ENCODE results near the gene EIF4H. TPM values are rescaled to one million over a fixed set of nuclear protein-coding genes. Genes with fewer than 3 reads are reported as not detected.
"Not testable (repeated sequence)": the region's sequence is repeated elsewhere in the genome, so short reads cannot be mapped to it uniquely, and the experiment has no call there.

The EIF4H gene
- total RNA-seq, 4 donors from 2014 or later = 175 to 250 (median 213) TPM

GRCh38 chr7:74207586-74207985 is 33.4 kb downstream of the EIF4H start:
- 88% methylated on average over 11 of the region's 11 CpGs; no CpG with 5 or more reads in 1 of the 2 donors for WGBS, 2 donors (ENCODE audit: low coverage in 1 of 2)
- no peaks in the 10 kb centered on the region for H3K9me3 ChIP-seq
- in situ Hi-C loops (cut with MboI; ENCODE audit: low pct_ligation_motif_present in 1 of 4, low pct_unique_long_range_greater_than_20kb in 1 of 4, low sequenced_read_pairs in 3 of 4) (loop anchor here in 2 of 4 donors (5.0 to 10.0 kb wide), 2 partner anchors 195 to 197 kb away; no protein-coding TSS in a partner anchor), intact Hi-C loops (cut with DNase I; ENCODE audit: low total_unique reads) (loop anchor here (2.0 kb wide), 1 partner anchor 193 kb away; no protein-coding TSS in a partner anchor)
- TF ChIP-seq POLR2A (IDR thresholded peaks at IDR 0.05) = no peak
- TF ChIP-seq POLR2AphosphoS5 (IDR thresholded peaks at IDR 0.05) = no peak
- no peak for TF ChIP-seq CTCF (IDR thresholded peaks at IDR 0.05)
- no peak for TF ChIP-seq EP300 (IDR thresholded peaks at IDR 0.05; ENCODE audit: low read depth)
- H3K4me1 ChIP-seq = peaks cover 4 to 34% (median 13%) of the 10 kb centered on the region in 4 donors
- peaks cover 8% of the 10 kb centered on the region for H3K27me3 ChIP-seq
- H3K27ac ChIP-seq = no peak overlapping the region
- H3K4me3 ChIP-seq = no peak overlapping the region
- H3K36me3 ChIP-seq = no peaks in the 10 kb centered on the region
- DNase-seq = no peak

DNA sequence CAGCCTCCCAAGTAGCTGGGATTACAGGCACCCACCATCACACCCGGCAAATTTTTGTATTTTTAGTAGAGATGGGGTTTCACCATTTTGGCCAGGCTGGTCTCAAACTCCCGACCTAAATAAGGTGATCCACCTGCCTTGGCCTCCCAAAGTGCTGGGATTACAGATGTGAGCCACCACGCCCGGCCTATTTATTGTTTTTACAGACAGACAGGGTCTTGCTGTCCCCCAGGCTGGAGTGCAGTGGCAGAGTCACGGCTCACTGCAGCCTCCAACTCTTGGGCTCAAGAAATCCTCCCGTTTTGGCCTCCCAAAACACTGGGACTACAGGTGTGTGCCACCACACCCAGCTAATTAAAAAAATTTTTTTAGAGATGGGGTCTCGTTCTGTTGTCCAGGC is 34.1 kb downstream of the EIF4H start:
- H3K4me3 ChIP-seq; H3K36me3 ChIP-seq; H3K27me3 ChIP-seq; DNase-seq; intact Hi-C loops (cut with DNase I; ENCODE audit: low total_unique reads); H3K9me3 ChIP-seq; H3K27ac ChIP-seq: not testable (repeated sequence)
- 82% methylated on average over 7 of the region's 7 CpGs; no CpG with 5 or more reads in 1 of the 2 donors for WGBS, 2 donors (ENCODE audit: low coverage in 1 of 2)
- peaks cover 4 to 28% (median 13%) of the 10 kb centered on the region in 4 donors for H3K4me1 ChIP-seq
- in situ Hi-C loops (cut with MboI; ENCODE audit: low pct_ligation_motif_present in 1 of 4, low pct_unique_long_range_greater_than_20kb in 1 of 4, low sequenced_read_pairs in 3 of 4) = loop anchor here in 2 of 4 donors (5.0 to 10.0 kb wide), 2 partner anchors 194 to 197 kb away; no protein-coding TSS in a partner anchor

- no peak for TF ChIP-seq POLR2A (IDR thresholded peaks at IDR 0.05)
- TF ChIP-seq EP300 (IDR thresholded peaks at IDR 0.05; ENCODE audit: low read depth) = no peak
- no peak for TF ChIP-seq CTCF (IDR thresholded peaks at IDR 0.05)
- TF ChIP-seq POLR2AphosphoS5 (IDR thresholded peaks at IDR 0.05) = no peak
- WGBS, 2 donors (ENCODE audit: low coverage in 1 of 2) = 76% methylated on average over 11 of the region's 11 CpGs; no CpG with 5 or more reads in 1 of the 2 donors
- in situ Hi-C loops (cut with MboI; ENCODE audit: low pct_ligation_motif_present in 1 of 4, low pct_unique_long_range_greater_than_20kb in 1 of 4, low sequenced_read_pairs in 3 of 4) = loop anchor here in 1 of 4 donors (5.0 kb wide), 1 partner anchor 190 kb away; no protein-coding TSS in a partner anchor
Measured at GRCh38 chr7:74212661-74213060, 38.5 kb downstream of the EIF4H start.

GRCh38 chr7:74214816-74215630 is 40.9 kb downstream of the EIF4H start:
- in situ Hi-C loops (cut with MboI; ENCODE audit: low pct_ligation_motif_present in 1 of 4, low pct_unique_long_range_greater_than_20kb in 1 of 4, low sequenced_read_pairs in 3 of 4) (loop anchor here in 1 of 4 donors (5.0 kb wide), 1 partner anchor 187 kb away; no protein-coding TSS in a partner anchor), intact Hi-C loops (cut with DNase I; ENCODE audit: low total_unique reads) (no loop called here)
- Histone ChIP-seq H3K4me1 (peaks cover 0 to 6% (median under 1%) of the 10 kb centered on the region in 4 donors), H3K4me3 (no peak overlapping the region), H3K27ac (no peak overlapping the region), H3K9me3 (no peaks in the 10 kb centered on the region), H3K36me3 (no peaks in the 10 kb centered on the region), H3K27me3 (no peaks in the 10 kb centered on the region)
- no peak for TF ChIP-seq POLR2A (IDR thresholded peaks at IDR 0.05)
- TF ChIP-seq EP300 (IDR thresholded peaks at IDR 0.05; ENCODE audit: low read depth) = no peak
- no peak for TF ChIP-seq CTCF (IDR thresholded peaks at IDR 0.05)
- no peak for TF ChIP-seq POLR2AphosphoS5 (IDR thresholded peaks at IDR 0.05)
- 50 to 85% methylated on average over 1 to 21 of the region's 21 CpGs for WGBS, 2 donors (ENCODE audit: low coverage in 1 of 2)
- no peak for DNase-seq

More at GRCh38 chr7:74212661-74213060, 38.5 kb downstream of the EIF4H start:
- no peaks in the 10 kb centered on the region for H3K27me3 ChIP-seq
- intact Hi-C loops (cut with DNase I; ENCODE audit: low total_unique reads) = no loop called here
- H3K36me3 ChIP-seq = no peaks in the 10 kb centered on the region
- peaks cover 4 to 17% (median 8%) of the 10 kb centered on the region in 4 donors for H3K4me1 ChIP-seq
- no peaks in the 10 kb centered on the region for H3K9me3 ChIP-seq
- H3K27ac ChIP-seq = no peak overlapping the region
- DNase-seq = no peak
- no peak overlapping the region for H3K4me3 ChIP-seq

All from transverse colon (tissue), 4 donors.